ENCODE measurements around the gene MCRIP1. TPM values are rescaled to one million over a fixed set of nuclear protein-coding genes. Genes with fewer than 3 reads are reported as not detected.

MCRIP1 gene
- total and polyA plus RNA-seq, 2 donors (not counting 1 experiment from before 2014, with no cell fraction given): 69.7 to 84.0 TPM

DNA sequence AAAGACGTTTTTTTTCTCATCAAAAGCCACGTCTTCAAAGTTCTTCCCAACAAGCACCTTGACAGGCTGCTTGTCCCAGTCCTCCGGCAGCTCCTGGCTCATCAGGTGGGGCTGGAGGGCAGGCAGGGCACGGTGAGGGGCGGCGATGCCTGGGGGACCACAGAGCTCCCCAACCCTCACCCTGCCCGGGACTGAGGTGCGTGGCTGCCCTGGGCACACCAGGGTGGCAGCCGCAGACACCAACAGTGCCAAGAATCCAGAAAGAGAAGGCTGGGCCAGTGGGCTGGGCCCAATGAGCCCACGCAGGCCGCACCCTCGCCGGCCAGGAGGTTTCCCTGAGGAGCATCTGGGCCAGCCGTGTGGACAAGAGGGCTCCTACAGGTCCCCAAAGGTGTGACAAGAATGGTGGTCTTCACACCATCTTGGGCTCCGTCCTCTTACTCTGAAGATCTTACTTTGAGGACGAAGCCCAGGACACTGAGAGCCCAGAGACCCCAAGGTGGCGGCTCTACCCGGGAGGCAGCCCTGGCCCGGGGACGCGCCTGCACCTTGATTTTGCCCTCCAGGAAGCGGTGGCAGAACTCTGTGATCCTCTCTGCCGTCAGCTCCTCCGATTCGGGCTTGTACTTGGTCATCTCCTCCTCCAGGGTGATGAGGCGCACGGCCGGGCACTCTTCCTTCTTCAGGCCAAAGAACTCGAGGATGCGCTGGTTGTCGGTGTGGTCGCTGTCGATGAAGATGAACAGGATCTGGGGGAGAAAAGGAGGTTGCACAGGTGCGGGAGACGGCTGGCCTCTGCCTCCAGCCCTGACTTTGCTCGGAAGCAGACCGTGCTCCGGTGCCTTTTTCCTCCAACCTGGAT, 13.0 kb upstream of the MCRIP1 start:
- CTCF ChIA-PET: interaction anchor here (0.6 to 1.2 kb wide), 2 partner anchors 27 to 84 kb away, joined by 3 read pairs; no protein-coding TSS in a partner anchor
- intact Hi-C loops (cut with micrococcal nuclease): no loop called here
- H3K4me3 Mint-ChIP-seq: no peak overlapping the region
- no peaks in the 10 kb centered on the region for H3K4me1 Mint-ChIP-seq
- Histone ChIP-seq H4K20me1 (ENCODE audit: control insufficient read depth, insufficient read depth, low read length, poor library complexity, severe bottlenecking) (peaks cover 1% of the 10 kb centered on the region), H3K9ac (ENCODE audit: low read length) (no peak overlapping the region), H3K27me3 (replicated peaks in 1 of 4; ENCODE audit: control extremely low read depth in 1 of 4, control insufficient read depth in 3 of 4, insufficient read depth in 4 of 4, low read length in 3 of 4) (no peaks in the 10 kb centered on the region), H2AFZ (ENCODE audit: insufficient read depth, low read depth, low read length, poor library complexity, severe bottlenecking) (no peak overlapping the region), H3K4me2 (replicated peaks; ENCODE audit: low read depth, low read length, poor library complexity, severe bottlenecking) (no peak overlapping the region), H3K4me3 (ENCODE audit: control extremely low read depth in 1 of 5, extremely low read depth in 1 of 5, insufficient read depth in 1 of 5, low read depth in 2 of 5, low read length in 4 of 5) (no peak overlapping the region), H3K27ac (ENCODE audit: low read length in 2 of 2) (no peak overlapping the region), H3K4me1 (ENCODE audit: control insufficient read depth in 2 of 2, insufficient read depth in 2 of 2, low read length in 2 of 2) (no peaks in the 10 kb centered on the region), H3K9me3 (ENCODE audit: control extremely low read depth in 1 of 3, control insufficient read depth in 2 of 3, insufficient read depth in 1 of 3, low read length in 2 of 3) (no peaks in the 10 kb centered on the region), H3K79me2 (ENCODE audit: control insufficient read depth, insufficient read depth, low read length) (no peaks in the 10 kb centered on the region), H3K36me3 (replicated peaks in 1 of 2; ENCODE audit: control extremely low read depth in 1 of 2, control insufficient read depth in 1 of 2, extremely low read depth in 1 of 2, insufficient read depth in 2 of 2, low read length in 1 of 2) (peaks cover 3 to 47% of the 10 kb centered on the region in 2 experiments)
- POLR2A ChIA-PET: interaction anchor here (0.5 kb wide), 1 partner anchor 348 kb away, joined by 3 read pairs; no protein-coding TSS in a partner anchor
- no peaks in the 10 kb centered on the region for H3K27me3 Mint-ChIP-seq
- WGBS (ENCODE audit: insufficient coverage): 94% methylated on average over 33 of the region's 38 CpGs
- TF ChIP-seq, protein P1, sequence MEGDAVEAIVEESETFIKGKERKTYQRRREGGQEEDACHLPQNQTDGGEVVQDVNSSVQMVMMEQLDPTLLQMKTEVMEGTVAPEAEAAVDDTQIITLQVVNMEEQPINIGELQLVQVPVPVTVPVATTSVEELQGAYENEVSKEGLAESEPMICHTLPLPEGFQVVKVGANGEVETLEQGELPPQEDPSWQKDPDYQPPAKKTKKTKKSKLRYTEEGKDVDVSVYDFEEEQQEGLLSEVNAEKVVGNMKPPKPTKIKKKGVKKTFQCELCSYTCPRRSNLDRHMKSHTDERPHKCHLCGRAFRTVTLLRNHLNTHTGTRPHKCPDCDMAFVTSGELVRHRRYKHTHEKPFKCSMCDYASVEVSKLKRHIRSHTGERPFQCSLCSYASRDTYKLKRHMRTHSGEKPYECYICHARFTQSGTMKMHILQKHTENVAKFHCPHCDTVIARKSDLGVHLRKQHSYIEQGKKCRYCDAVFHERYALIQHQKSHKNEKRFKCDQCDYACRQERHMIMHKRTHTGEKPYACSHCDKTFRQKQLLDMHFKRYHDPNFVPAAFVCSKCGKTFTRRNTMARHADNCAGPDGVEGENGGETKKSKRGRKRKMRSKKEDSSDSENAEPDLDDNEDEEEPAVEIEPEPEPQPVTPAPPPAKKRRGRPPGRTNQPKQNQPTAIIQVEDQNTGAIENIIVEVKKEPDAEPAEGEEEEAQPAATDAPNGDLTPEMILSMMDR (IDR thresholded peaks at IDR 0.05): no peak
- TF ChIP-seq EZH2 (IDR thresholded peaks at IDR 0.05; ENCODE audit: borderline replicate concordance, insufficient read depth, low read depth, low read length, poor library complexity, severe bottlenecking): no peak
- DNase-seq (no peak), ATAC-seq (ENCODE audit: low read depth) (no peak)
- H3K27ac Mint-ChIP-seq: no peak overlapping the region
- no peaks in the 10 kb centered on the region for H3K9me3 Mint-ChIP-seq (ENCODE audit: insufficient read depth)

DNA sequence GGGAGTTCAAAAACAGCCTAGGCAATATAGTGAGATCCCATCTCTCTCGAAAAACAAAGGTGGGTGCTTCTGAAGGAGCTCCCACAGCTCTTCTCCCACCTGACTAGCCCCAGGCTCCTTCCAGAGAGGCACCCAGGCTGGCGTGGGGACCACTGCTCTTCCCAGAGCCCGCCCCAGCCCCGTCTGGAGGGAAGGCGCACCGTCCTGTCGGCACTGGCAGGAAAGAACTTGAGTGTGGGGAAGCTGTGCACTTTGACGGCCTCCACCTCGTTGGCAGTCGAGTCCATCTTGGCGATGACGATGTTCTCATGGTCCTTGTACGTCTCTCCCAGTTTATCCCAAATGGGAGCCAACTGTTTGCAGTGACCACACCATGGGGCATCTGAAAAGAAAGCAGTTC, 12.3 kb upstream of the MCRIP1 start:
- Histone ChIP-seq H3K27me3 (replicated peaks in 1 of 4; ENCODE audit: control extremely low read depth in 1 of 4, control insufficient read depth in 3 of 4, insufficient read depth in 4 of 4, low read length in 3 of 4) (no peaks in the 10 kb centered on the region), H3K4me1 (ENCODE audit: control insufficient read depth in 2 of 2, insufficient read depth in 2 of 2, low read length in 2 of 2) (no peaks in the 10 kb centered on the region), H3K36me3 (replicated peaks in 1 of 2; ENCODE audit: control extremely low read depth in 1 of 2, control insufficient read depth in 1 of 2, extremely low read depth in 1 of 2, insufficient read depth in 2 of 2, low read length in 1 of 2) (peaks cover 3 to 47% of the 10 kb centered on the region in 2 experiments), H3K79me2 (ENCODE audit: control insufficient read depth, insufficient read depth, low read length) (no peaks in the 10 kb centered on the region), H3K9me3 (ENCODE audit: control extremely low read depth in 1 of 3, control insufficient read depth in 2 of 3, insufficient read depth in 1 of 3, low read length in 2 of 3) (no peaks in the 10 kb centered on the region), H3K27ac (ENCODE audit: low read length in 2 of 2) (no peak overlapping the region), H2AFZ (ENCODE audit: insufficient read depth, low read depth, low read length, poor library complexity, severe bottlenecking) (no peak overlapping the region), H3K4me2 (replicated peaks; ENCODE audit: low read depth, low read length, poor library complexity, severe bottlenecking) (no peak overlapping the region), H4K20me1 (ENCODE audit: control insufficient read depth, insufficient read depth, low read length, poor library complexity, severe bottlenecking) (no peaks in the 10 kb centered on the region), H3K4me3 (ENCODE audit: control extremely low read depth in 1 of 5, extremely low read depth in 1 of 5, insufficient read depth in 1 of 5, low read depth in 2 of 5, low read length in 4 of 5) (no peak overlapping the region), H3K9ac (ENCODE audit: low read length) (no peak overlapping the region)
- no peak for TF ChIP-seq EZH2 (IDR thresholded peaks at IDR 0.05; ENCODE audit: borderline replicate concordance, insufficient read depth, low read depth, low read length, poor library complexity, severe bottlenecking)
- TF ChIP-seq, protein P1 (IDR thresholded peaks at IDR 0.05): no peak
- H3K27ac Mint-ChIP-seq: no peak overlapping the region
- H3K4me1 Mint-ChIP-seq: no peaks in the 10 kb centered on the region
- POLR2A ChIA-PET: no interaction called here
- H3K9me3 Mint-ChIP-seq (ENCODE audit: insufficient read depth): no peaks in the 10 kb centered on the region
- ATAC-seq (ENCODE audit: low read depth) (no peak), DNase-seq (no peak)
- H3K4me3 Mint-ChIP-seq: no peak overlapping the region
- CTCF ChIA-PET: interaction anchor here (0.6 to 1.2 kb wide), 2 partner anchors 27 to 85 kb away, joined by 3 read pairs; no protein-coding TSS in a partner anchor
- WGBS (ENCODE audit: insufficient coverage): 100% methylated on average over 13 of the region's 13 CpGs
- H3K27me3 Mint-ChIP-seq: no peaks in the 10 kb centered on the region
- intact Hi-C loops (cut with micrococcal nuclease): no loop called here

Data from B cell (primary cell).